Measurements from ENCODE around the gene GATC.

DNA sequence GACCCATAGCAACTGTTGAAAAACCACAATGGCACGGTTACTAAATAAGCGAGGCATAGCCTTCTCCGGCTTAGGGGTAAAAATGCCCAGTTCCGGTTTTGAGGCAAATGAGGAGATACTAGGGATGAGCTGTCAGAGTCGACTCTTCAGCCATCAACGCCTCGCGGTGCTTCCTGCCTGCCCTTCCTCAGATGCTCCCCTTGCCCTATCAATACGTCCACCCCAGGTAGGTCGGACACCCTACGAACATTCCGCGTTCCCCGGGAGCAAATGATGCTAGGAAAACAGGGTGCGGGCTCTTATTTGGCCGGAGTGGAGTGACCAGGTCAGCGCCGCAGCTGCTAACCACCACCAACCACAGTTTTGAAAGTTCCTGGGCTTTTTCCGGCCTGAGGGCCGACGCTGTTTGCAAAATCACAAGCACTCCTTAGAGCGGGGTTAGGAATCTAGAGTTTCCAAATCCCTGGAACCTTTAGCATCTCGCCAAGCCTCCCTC lies 22.1 kb downstream of the GATC start:
- TF ChIP-seq, protein P1, sequence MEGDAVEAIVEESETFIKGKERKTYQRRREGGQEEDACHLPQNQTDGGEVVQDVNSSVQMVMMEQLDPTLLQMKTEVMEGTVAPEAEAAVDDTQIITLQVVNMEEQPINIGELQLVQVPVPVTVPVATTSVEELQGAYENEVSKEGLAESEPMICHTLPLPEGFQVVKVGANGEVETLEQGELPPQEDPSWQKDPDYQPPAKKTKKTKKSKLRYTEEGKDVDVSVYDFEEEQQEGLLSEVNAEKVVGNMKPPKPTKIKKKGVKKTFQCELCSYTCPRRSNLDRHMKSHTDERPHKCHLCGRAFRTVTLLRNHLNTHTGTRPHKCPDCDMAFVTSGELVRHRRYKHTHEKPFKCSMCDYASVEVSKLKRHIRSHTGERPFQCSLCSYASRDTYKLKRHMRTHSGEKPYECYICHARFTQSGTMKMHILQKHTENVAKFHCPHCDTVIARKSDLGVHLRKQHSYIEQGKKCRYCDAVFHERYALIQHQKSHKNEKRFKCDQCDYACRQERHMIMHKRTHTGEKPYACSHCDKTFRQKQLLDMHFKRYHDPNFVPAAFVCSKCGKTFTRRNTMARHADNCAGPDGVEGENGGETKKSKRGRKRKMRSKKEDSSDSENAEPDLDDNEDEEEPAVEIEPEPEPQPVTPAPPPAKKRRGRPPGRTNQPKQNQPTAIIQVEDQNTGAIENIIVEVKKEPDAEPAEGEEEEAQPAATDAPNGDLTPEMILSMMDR (IDR thresholded peaks at IDR 0.05), result no peak
- TF ChIP-seq POLR2A (IDR thresholded peaks at IDR 0.05), result no peak
